ENCODE data around the gene SSBP3. TPM values are rescaled to one million over a fixed set of nuclear protein-coding genes. Genes with fewer than 3 reads are reported as not detected.

The SSBP3 gene
- total RNA-seq, 1 experiment from 2014 or later = 15.0 TPM

DNA sequence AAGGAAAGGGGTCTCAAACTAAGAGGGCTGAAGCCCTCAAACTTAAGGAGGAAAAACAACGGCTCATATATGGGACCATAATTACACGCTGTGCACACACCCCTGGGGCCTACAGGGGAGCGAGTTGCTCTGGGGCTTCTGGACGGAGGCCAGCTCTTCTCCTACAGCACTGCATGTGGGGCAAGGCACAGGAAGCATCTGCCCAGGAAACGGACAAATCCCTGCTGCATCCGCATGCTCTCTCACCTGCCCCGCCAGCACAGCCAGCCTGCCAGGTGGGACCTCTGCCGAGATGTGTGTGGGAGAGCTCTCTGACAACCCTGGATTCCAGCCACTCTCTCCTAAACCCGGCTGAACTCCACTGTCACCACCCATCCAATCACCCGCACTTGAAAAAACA is 152.1 kb downstream of the SSBP3 start:
- no peaks in the 10 kb centered on the region for H3K9me2 ChIP-seq (replicated peaks; ENCODE audit: low read length)
- TF ChIP-seq EZH2phosphoT487 (IDR thresholded peaks at IDR 0.05; ENCODE audit: borderline replicate concordance, low read length) (no peak), EZH2 (IDR thresholded peaks at IDR 0.05; ENCODE audit: low read length, unreplicated experiment) (no peak)
- TF ChIP-seq, protein P1, sequence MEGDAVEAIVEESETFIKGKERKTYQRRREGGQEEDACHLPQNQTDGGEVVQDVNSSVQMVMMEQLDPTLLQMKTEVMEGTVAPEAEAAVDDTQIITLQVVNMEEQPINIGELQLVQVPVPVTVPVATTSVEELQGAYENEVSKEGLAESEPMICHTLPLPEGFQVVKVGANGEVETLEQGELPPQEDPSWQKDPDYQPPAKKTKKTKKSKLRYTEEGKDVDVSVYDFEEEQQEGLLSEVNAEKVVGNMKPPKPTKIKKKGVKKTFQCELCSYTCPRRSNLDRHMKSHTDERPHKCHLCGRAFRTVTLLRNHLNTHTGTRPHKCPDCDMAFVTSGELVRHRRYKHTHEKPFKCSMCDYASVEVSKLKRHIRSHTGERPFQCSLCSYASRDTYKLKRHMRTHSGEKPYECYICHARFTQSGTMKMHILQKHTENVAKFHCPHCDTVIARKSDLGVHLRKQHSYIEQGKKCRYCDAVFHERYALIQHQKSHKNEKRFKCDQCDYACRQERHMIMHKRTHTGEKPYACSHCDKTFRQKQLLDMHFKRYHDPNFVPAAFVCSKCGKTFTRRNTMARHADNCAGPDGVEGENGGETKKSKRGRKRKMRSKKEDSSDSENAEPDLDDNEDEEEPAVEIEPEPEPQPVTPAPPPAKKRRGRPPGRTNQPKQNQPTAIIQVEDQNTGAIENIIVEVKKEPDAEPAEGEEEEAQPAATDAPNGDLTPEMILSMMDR (conservative IDR thresholded peaks at IDR 0.05; ENCODE audit: low read depth, low read length) = no peak
- H3K36me3 ChIP-seq (ENCODE audit: low read depth, low read length) = no peaks in the 10 kb centered on the region
- no peaks in the 10 kb centered on the region for H4K20me1 ChIP-seq (ENCODE audit: low read length)
- H2AFZ ChIP-seq (ENCODE audit: low read length) = 0 out of 2 replicates have a peak overlapping the region, but pooled peaks have one; percentile 9
- POLR2A ChIA-PET (ENCODE audit: unreplicated experiment) = no interaction called here
- peak overlapping the region; percentile 37 for H3K9ac ChIP-seq (ENCODE audit: low read length)
- H3K4me2 ChIP-seq (ENCODE audit: low read length) = peak overlapping the region; percentile 70
- H3K27me3 ChIP-seq (ENCODE audit: low read length) = no peaks in the 10 kb centered on the region
- peak overlapping the region; percentile 85 for H3K27ac ChIP-seq (ENCODE audit: low read length)
- no peaks in the 10 kb centered on the region for H3K79me2 ChIP-seq (ENCODE audit: low read length)
- no peaks in the 10 kb centered on the region for H3K9me3 ChIP-seq (ENCODE audit: low read length)
- CTCF ChIA-PET = no interaction called here
- H3K4me1 ChIP-seq (ENCODE audit: insufficient read depth, low read length) = peaks cover 41% of the 10 kb centered on the region
- H3K4me3 ChIP-seq (ENCODE audit: low read length) = no peak overlapping the region
- intact Hi-C loops (cut with micrococcal nuclease) = loop anchor here (5.0 kb wide), 1 partner anchor 153 kb away; the partner anchor contains the start of gene SSBP3
- no peaks in the 10 kb centered on the region for H3F3A ChIP-seq (ENCODE audit: low read length, unreplicated experiment)
- no TSS peak for BruUV-seq (replicated peaks)
- peak; percentile 59 for DNase-seq
- peak; percentile 12 for ATAC-seq

DNA sequence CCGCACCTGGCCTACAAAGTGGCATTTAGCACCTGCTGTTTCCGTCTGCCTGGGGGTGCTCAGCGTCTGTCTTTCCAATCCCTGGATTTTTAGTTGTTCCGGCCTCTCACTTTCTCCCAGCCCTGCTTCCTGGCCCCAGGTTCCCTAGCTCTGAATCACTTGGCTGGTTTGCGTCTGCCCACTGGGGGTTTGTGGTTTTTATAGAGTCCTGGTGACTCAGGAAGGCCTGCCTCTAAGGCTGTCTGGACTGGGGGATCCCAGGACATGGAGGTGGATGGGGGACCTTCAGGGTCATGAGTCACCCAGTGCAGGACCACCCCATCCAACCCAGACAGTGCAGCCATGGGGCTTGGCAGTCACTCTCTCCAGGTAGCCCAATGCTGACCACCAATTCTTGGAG is 152.7 kb downstream of the SSBP3 start:
- H2AFZ ChIP-seq (ENCODE audit: low read length) = 0 out of 2 replicates have a peak overlapping the region, but pooled peaks have one; percentile 9
- peak overlapping the region; percentile 85 for H3K27ac ChIP-seq (ENCODE audit: low read length)
- BruUV-seq (replicated peaks) = no TSS peak
- ATAC-seq = peak; percentile 90
- peaks cover 45% of the 10 kb centered on the region for H3K4me1 ChIP-seq (ENCODE audit: insufficient read depth, low read length)
- H3K9me3 ChIP-seq (ENCODE audit: low read length) = no peaks in the 10 kb centered on the region
- H4K20me1 ChIP-seq (ENCODE audit: low read length) = no peaks in the 10 kb centered on the region
- H3K79me2 ChIP-seq (ENCODE audit: low read length) = no peaks in the 10 kb centered on the region
- peak overlapping the region; percentile 70 for H3K4me2 ChIP-seq (ENCODE audit: low read length)
- peak; percentile 92 for DNase-seq
- no peak overlapping the region for H3K4me3 ChIP-seq (ENCODE audit: low read length)
- intact Hi-C loops (cut with micrococcal nuclease) = loop anchor here (5.0 kb wide), 1 partner anchor 154 kb away; the partner anchor contains the start of gene SSBP3
- CTCF ChIA-PET = no interaction called here
- peak overlapping the region; percentile 37 for H3K9ac ChIP-seq (ENCODE audit: low read length)
- TF ChIP-seq EZH2 (IDR thresholded peaks at IDR 0.05; ENCODE audit: low read length, unreplicated experiment) = no peak
- TF ChIP-seq, protein P1 (conservative IDR thresholded peaks at IDR 0.05; ENCODE audit: low read depth, low read length) = no peak
- no peak for TF ChIP-seq EZH2phosphoT487 (IDR thresholded peaks at IDR 0.05; ENCODE audit: borderline replicate concordance, low read length)
- H3K9me2 ChIP-seq (replicated peaks; ENCODE audit: low read length) = no peaks in the 10 kb centered on the region
- no peaks in the 10 kb centered on the region for H3K27me3 ChIP-seq (ENCODE audit: low read length)
- no peaks in the 10 kb centered on the region for H3K36me3 ChIP-seq (ENCODE audit: low read depth, low read length)
- no peaks in the 10 kb centered on the region for H3F3A ChIP-seq (ENCODE audit: low read length, unreplicated experiment)
- POLR2A ChIA-PET (ENCODE audit: unreplicated experiment) = interaction anchor here (0.5 to 0.6 kb wide), 2 partner anchors 19 to 56 kb away, joined by 3 to 9 read pairs; no protein-coding TSS in a partner anchor

DNA sequence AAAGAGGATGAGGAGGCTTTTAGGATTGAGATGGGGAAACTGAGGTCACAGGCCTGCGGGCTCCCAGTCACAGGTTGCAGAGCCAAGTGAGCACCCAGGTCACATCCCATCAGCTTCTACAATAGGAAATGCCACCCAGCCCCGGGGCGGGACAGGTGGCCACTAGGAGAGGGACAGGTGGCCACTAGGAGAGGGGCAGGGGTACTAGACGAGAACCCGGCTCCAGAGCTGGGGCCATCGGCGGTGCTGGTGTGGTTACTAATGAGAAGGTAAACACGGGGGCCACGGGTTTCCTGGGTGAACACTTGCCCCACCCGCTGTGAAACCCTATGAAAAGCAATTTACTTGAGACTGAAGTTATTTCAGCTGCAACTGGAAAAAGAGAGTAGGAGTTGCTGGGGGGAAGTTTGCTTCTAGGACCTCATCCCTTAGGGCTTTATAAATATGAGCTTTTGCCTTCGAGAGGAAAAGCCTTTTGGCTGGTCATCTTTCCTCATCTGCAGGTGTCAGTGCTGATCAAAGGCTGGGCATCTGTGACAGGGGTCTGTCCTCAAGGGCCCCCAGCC is 153.7 kb downstream of the SSBP3 start:
- DNase-seq (no peak), ATAC-seq (no peak)
- H3K9me3 ChIP-seq (ENCODE audit: low read length) = no peaks in the 10 kb centered on the region
- H3K9ac ChIP-seq (ENCODE audit: low read length) = no peak overlapping the region
- H3K36me3 ChIP-seq (ENCODE audit: low read depth, low read length) = no peaks in the 10 kb centered on the region
- H4K20me1 ChIP-seq (ENCODE audit: low read length) = no peaks in the 10 kb centered on the region
- H3K27me3 ChIP-seq (ENCODE audit: low read length) = no peaks in the 10 kb centered on the region
- TF ChIP-seq, protein P1 (conservative IDR thresholded peaks at IDR 0.05; ENCODE audit: low read depth, low read length) = no peak
- TF ChIP-seq EZH2 (IDR thresholded peaks at IDR 0.05; ENCODE audit: low read length, unreplicated experiment) (no peak), EZH2phosphoT487 (IDR thresholded peaks at IDR 0.05; ENCODE audit: borderline replicate concordance, low read length) (no peak)
- no peak overlapping the region for H3K4me3 ChIP-seq (ENCODE audit: low read length)
- H3K27ac ChIP-seq (ENCODE audit: low read length) = peak overlapping the region; percentile 85
- H3K9me2 ChIP-seq (replicated peaks; ENCODE audit: low read length) = no peaks in the 10 kb centered on the region
- H3K4me1 ChIP-seq (ENCODE audit: insufficient read depth, low read length) = peaks cover 45% of the 10 kb centered on the region
- POLR2A ChIA-PET (ENCODE audit: unreplicated experiment) = interaction anchor here (0.6 kb wide), 2 partner anchors 13 to 699 kb away, joined by 8 to 9 read pairs; no protein-coding TSS in a partner anchor
- BruUV-seq (replicated peaks) = no TSS peak
- intact Hi-C loops (cut with micrococcal nuclease) = loop anchor here (5.0 kb wide), 1 partner anchor 155 kb away; the partner anchor contains the start of gene SSBP3
- no peaks in the 10 kb centered on the region for H3K79me2 ChIP-seq (ENCODE audit: low read length)
- H3F3A ChIP-seq (ENCODE audit: low read length, unreplicated experiment) = no peaks in the 10 kb centered on the region
- CTCF ChIA-PET = interaction anchor here (1.1 kb wide), 1 partner anchor 52 kb away, joined by 4 read pairs; the partner anchor contains the start of genes CYB5RL and MRPL37
- H3K4me2 ChIP-seq (ENCODE audit: low read length) = peak overlapping the region; percentile 70
- no peak overlapping the region for H2AFZ ChIP-seq (ENCODE audit: low read length)
